GM21367 (cell line): ENCODE measurements around the gene CAMK2D.
"Not testable (repeated sequence)": the region's sequence is repeated elsewhere in the genome, so short reads cannot be mapped to it uniquely, and the experiment has no call there.

Source experiments
- ATAC-seq: cut with Tn5 transposase; IDR thresholded peaks from one replicate; pipeline ENCODE4 v1.9.1; 2021; ENCODE audit not compliant: unreplicated experiment

Gene CAMK2D

GRCh38 chr4:113733685-113734084 is 27.9 kb downstream of the CAMK2D start:
- ATAC-seq: no peak

GRCh38 chr4:113732967-113733527 is 28.5 kb downstream of the CAMK2D start:
- no peak for ATAC-seq

- no peak for ATAC-seq
These were observed 30.9 kb downstream of the CAMK2D start for GRCh38 chr4:113730467-113731216.

- no peak for ATAC-seq
These were observed 33.7 kb downstream of the CAMK2D start for GRCh38 chr4:113727802-113728201.

- ATAC-seq: no peak
These were observed 35.6 kb downstream of the CAMK2D start for GRCh38 chr4:113725963-113726362.

- no peak for ATAC-seq
These were observed 43.3 kb downstream of the CAMK2D start for GRCh38 chr4:113718252-113718651.

- no peak for ATAC-seq
These were observed 49.5 kb downstream of the CAMK2D start for GRCh38 chr4:113711883-113712662.

- no peak for ATAC-seq
These were observed 53.3 kb downstream of the CAMK2D start for GRCh38 chr4:113708250-113708649.

- no peak for ATAC-seq
These were observed 54.5 kb downstream of the CAMK2D start for GRCh38 chr4:113707048-113707447.

- not testable (repeated sequence) for ATAC-seq
These were observed 56.4 kb downstream of the CAMK2D start for GRCh38 chr4:113705097-113705496.

- not testable (repeated sequence) for ATAC-seq
These were observed 58.9 kb downstream of the CAMK2D start for GRCh38 chr4:113702596-113702995.

- no peak for ATAC-seq
These were observed 60.4 kb downstream of the CAMK2D start for GRCh38 chr4:113701169-113701568.

- ATAC-seq: no peak
These were observed 60.9 kb downstream of the CAMK2D start for GRCh38 chr4:113700602-113701150.

GRCh38 chr4:113699772-113700171 is 61.8 kb downstream of the CAMK2D start:
- no peak for ATAC-seq

- ATAC-seq: no peak
These were observed 64.1 kb downstream of the CAMK2D start for GRCh38 chr4:113697429-113697828.

GRCh38 chr4:113695328-113696169 is 66.0 kb downstream of the CAMK2D start:
- ATAC-seq: no peak

- no peak for ATAC-seq
These were observed 67.5 kb downstream of the CAMK2D start for GRCh38 chr4:113694008-113694407.

GRCh38 chr4:113692809-113693411 is 68.6 kb downstream of the CAMK2D start:
- ATAC-seq: peak; percentile 70

GRCh38 chr4:113691676-113692075 is 69.9 kb downstream of the CAMK2D start:
- ATAC-seq: no peak

GRCh38 chr4:113689394-113689793 is 72.1 kb downstream of the CAMK2D start:
- ATAC-seq: no peak
